IMR-90 (cell line): ENCODE results near the gene CTTN. TPM values are rescaled to one million over a fixed set of nuclear protein-coding genes. Genes with fewer than 3 reads are reported as not detected.

Experiments
- ATAC-seq: fragments of 200-7000 bp; cut with Tn5 transposase; 2 replicates; pipeline ENCODE4 v1.9.1; 2020; ENCODE audit warnings: low read depth, mild to moderate bottlenecking, moderate library complexity
- BruUV-seq: library from RNA; stranded (reverse); fragments of 400-500 nt; replicated peaks from 2 replicates; lab custom pipeline; 2021; lab: Mats Ljungman, UMichigan
- CTCF ChIA-PET: fragments of 300-600 bp; formaldehyde crosslinking; extraction: SDS; loops from one replicate; lab custom pipeline; 2021; ENCODE audit warnings: antibody characterized with exemption; lab: Yijun Ruan, JAX
- POLR2A ChIA-PET: fragments of 300-600 bp; sonication (Branson Sonifier 250); formaldehyde crosslinking; loops from one replicate; lab custom pipeline; 2022; ENCODE audit warnings: antibody characterized with exemption; ENCODE audit not compliant: unreplicated experiment; lab: Charles Lee
- DNase-seq: peaks from one replicate; pipeline ENCODE4 v3.0.0; 2013
- H2AFZ ChIP-seq: replicated peaks from 2 replicates; pipeline ENCODE3; 2013; ENCODE audit warnings: low read length, mild to moderate bottlenecking; ENCODE audit not compliant: poor library complexity
- H2AK5ac ChIP-seq: 2 replicates; pipeline ENCODE4 v1.6.1; 2013; ENCODE audit warnings: low read depth, low read length, inconsistent platforms
- H2AK9ac ChIP-seq: replicated peaks from 2 replicates; pipeline ENCODE3; 2013; ENCODE audit warnings: mild to moderate bottlenecking, low read depth, low read length, moderate library complexity; ENCODE audit not compliant: poor library complexity
- H2BK120ac ChIP-seq: 2 replicates; pipeline ENCODE4 v1.6.1; 2013; ENCODE audit warnings: low read depth, low read length, inconsistent platforms
- H2BK15ac ChIP-seq: 3 replicates; pipeline ENCODE4 v1.6.1; 2013; ENCODE audit warnings: low read depth, low read length, inconsistent platforms
- H2BK20ac ChIP-seq: 2 replicates; pipeline ENCODE4 v1.6.1; 2013; ENCODE audit warnings: low read depth, mild to moderate bottlenecking, inconsistent platforms, low read length, moderate library complexity
- H2BK5ac ChIP-seq: 2 replicates; pipeline ENCODE4 v1.6.1; 2013; ENCODE audit warnings: mild to moderate bottlenecking, low read depth, low read length, inconsistent platforms; ENCODE audit not compliant: poor library complexity, severe bottlenecking
- H3K14ac ChIP-seq: replicated peaks from 2 replicates; pipeline ENCODE4 v1.6.1; 2013; ENCODE audit warnings: low read depth, low read length, inconsistent platforms
- H3K18ac ChIP-seq: 2 replicates; pipeline ENCODE4 v1.6.1; 2013; ENCODE audit warnings: low read depth, low read length, control low read depth
- H3K23ac ChIP-seq: 2 replicates; pipeline ENCODE4 v1.6.1; 2013; ENCODE audit warnings: low read depth, low read length, inconsistent platforms
- H3K27ac ChIP-seq: 2 replicates; pipeline ENCODE4 v1.5.1; 2013; ENCODE audit warnings: mild to moderate bottlenecking, control low read depth, low read length; ENCODE audit not compliant: insufficient read depth
- H3K27me3 ChIP-seq: 2 replicates; pipeline ENCODE4 v1.6.1; 2013; ENCODE audit warnings: low read length; ENCODE audit not compliant: control insufficient read depth, insufficient read depth
- H3K36me3 ChIP-seq: 2 replicates; pipeline ENCODE4 v1.6.1; 2013; ENCODE audit warnings: low read length, mixed read lengths; ENCODE audit not compliant: control insufficient read depth, insufficient read depth
- H3K4ac ChIP-seq: 2 replicates; pipeline ENCODE4 v1.6.1; 2013; ENCODE audit warnings: low read depth, low read length, inconsistent platforms
- H3K4me1 ChIP-seq: 2 replicates; pipeline ENCODE4 v1.6.1; 2013; ENCODE audit warnings: low read length, mixed read lengths; ENCODE audit not compliant: control insufficient read depth, insufficient read depth
- H3K4me2 ChIP-seq: 2 replicates; pipeline ENCODE4 v1.6.1; 2013; ENCODE audit warnings: low read depth, mild to moderate bottlenecking, control low read depth, low read length, moderate library complexity
- H3K4me3 ChIP-seq: 2 replicates; pipeline ENCODE4 v1.5.1; 2013; ENCODE audit warnings: low read depth, mild to moderate bottlenecking, control low read depth, low read length, moderate library complexity; ENCODE audit not compliant: insufficient read depth
- H3K56ac ChIP-seq: 2 replicates; pipeline ENCODE4 v1.6.1; 2013; ENCODE audit warnings: low read length, inconsistent platforms; ENCODE audit not compliant: insufficient read depth; ENCODE audit errors: extremely low read depth
- H3K79me1 ChIP-seq, 2 experiments: 2 replicates each; pipeline ENCODE4 v1.6.1; 2013; ENCODE audit warnings: low read length in 2 of 2, inconsistent platforms in 1 of 2, low read depth in 1 of 2
- H3K9ac ChIP-seq: 2 replicates; pipeline ENCODE4 v1.6.1; 2013; ENCODE audit warnings: low read depth, low read length, control low read depth
- H3K9me1 ChIP-seq: 2 replicates; pipeline ENCODE4 v1.6.1; 2013; ENCODE audit warnings: low read length, inconsistent platforms; ENCODE audit not compliant: insufficient read depth
- H3K9me3 ChIP-seq: 2 replicates; pipeline ENCODE4 v1.6.1; 2013; ENCODE audit warnings: low read length; ENCODE audit not compliant: control insufficient read depth, insufficient read depth
- H4K20me1 ChIP-seq: 2 replicates; pipeline ENCODE4 v1.6.1; 2013; ENCODE audit warnings: low read length, inconsistent platforms; ENCODE audit not compliant: insufficient read depth
- H4K5ac ChIP-seq: 2 replicates; pipeline ENCODE4 v1.6.1; 2013; ENCODE audit warnings: mild to moderate bottlenecking, low read depth, low read length, control low read depth
- H4K8ac ChIP-seq, 2 experiments: 2 replicates each; pipeline ENCODE4 v1.6.1; 2013; ENCODE audit warnings: low read depth in 2 of 2, low read length in 2 of 2, control low read depth in 1 of 2, inconsistent platforms in 1 of 2
- H4K91ac ChIP-seq: 2 replicates; pipeline ENCODE4 v1.6.1; 2013; ENCODE audit warnings: low read depth, low read length, inconsistent platforms; ENCODE audit not compliant: insufficient read depth
- BHLHE40 ChIP-seq: fragments of 150-350 bp; IDR thresholded peaks from 2 replicates; pipeline ENCODE4 v1.6.1; 2016; ENCODE audit warnings: mild to moderate bottlenecking, low read depth, low read length
- CEBPB ChIP-seq: IDR thresholded peaks from 2 replicates; pipeline ENCODE4 v1.6.1; 2012; ENCODE audit warnings: low read depth, low read length, improper control_type of control experiment
- CHD1 ChIP-seq: IDR thresholded peaks from 2 replicates; pipeline ENCODE4 v1.6.1; 2012; ENCODE audit warnings: low read depth, low read length, improper control_type of control experiment
- FOS ChIP-seq: fragments of 150-350 bp; IDR thresholded peaks from 2 replicates; pipeline ENCODE4 v1.6.1; 2016; ENCODE audit warnings: low read depth, low read length
- MAFK ChIP-seq: IDR thresholded peaks from 2 replicates; pipeline ENCODE4 v1.6.1; 2012; ENCODE audit warnings: low read depth, low read length, improper control_type of control experiment
- MAZ ChIP-seq: IDR thresholded peaks from 2 replicates; pipeline ENCODE4 v1.6.1; 2012; ENCODE audit warnings: low read depth, mild to moderate bottlenecking, low read length, improper control_type of control experiment, moderate library complexity, borderline replicate concordance
- MXI1 ChIP-seq: IDR thresholded peaks from 2 replicates; pipeline ENCODE4 v1.6.1; 2012; ENCODE audit warnings: low read depth, mild to moderate bottlenecking, low read length, moderate library complexity, borderline replicate concordance
- NFE2L2 ChIP-seq: fragments of 150-350 bp; IDR thresholded peaks from 2 replicates; pipeline ENCODE4 v1.6.1; 2016; ENCODE audit warnings: low read depth, mild to moderate bottlenecking, low read length
- POLR2A ChIP-seq: IDR thresholded peaks from 2 replicates; pipeline ENCODE4 v1.6.1; 2012; ENCODE audit warnings: mild to moderate bottlenecking, low read depth, low read length
- RAD21 ChIP-seq: IDR thresholded peaks from 2 replicates; pipeline ENCODE4 v1.6.1; 2012; ENCODE audit warnings: low read length, improper control_type of control experiment
- RCOR1 ChIP-seq: IDR thresholded peaks from 2 replicates; pipeline ENCODE4 v1.6.1; 2012; ENCODE audit warnings: mild to moderate bottlenecking, low read length, improper control_type of control experiment; ENCODE audit not compliant: insufficient replicate concordance
- RFX5 ChIP-seq: IDR thresholded peaks from 2 replicates; pipeline ENCODE4 v1.8.0; 2012; ENCODE audit warnings: low read depth, mild to moderate bottlenecking, low read length, moderate library complexity
- SMC3 ChIP-seq: fragments of 150-350 bp; IDR thresholded peaks from 2 replicates; pipeline ENCODE4 v1.6.1; 2016; ENCODE audit warnings: low read depth, mild to moderate bottlenecking, antibody characterized with exemption, low read length, moderate library complexity
- WGBS, 2 experiments: methylation state at CpG; one replicate each; pipeline versions ENCODE4 v1.1.5 to v1.1.7; 2013; ENCODE audit warnings: missing lambda C conversion rate in 2 of 2; ENCODE audit not compliant: insufficient read length in 1 of 2; ENCODE audit errors: extremely low coverage in 2 of 2; 5-methylcytosine and 5-hydroxymethylcytosine counted together
- dilution Hi-C: fragments of 300-500 bp; cut with HindIII; formaldehyde crosslinking; loops from one replicate; pipeline ENCODE4 v1.14.3; 2018; ENCODE audit warnings: low sequenced_read_pairs; ENCODE audit not compliant: unreplicated experiment
- in situ Hi-C: fragments of 300-500 bp; cut with MboI; formaldehyde crosslinking; loops from 3 replicates; pipeline ENCODE4 v1.14.3; 2019; ENCODE audit warnings: low sequenced_read_pairs, inconsistent platforms, mixed read lengths
- intact Hi-C: fragments of 100-400 bp; cut with micrococcal nuclease; formaldehyde crosslinking; loops from 2 replicates; pipeline ENCODE4 v1.10.0; 2022
- polyA plus RNA-seq, 3 experiments: library from polyadenylated mRNA; depleted of rRNA; stranded (reverse); fragments of >200 nt; gene quantifications; 2 replicates each; pipeline ENCODE4 v1.2.3, GENCODE V29; 2012; ENCODE audit warnings: low replicate concordance in 1 of 3
- total RNA-seq: library from RNA; depleted of rRNA; stranded (reverse); fragments of >200 nt; gene quantifications from 2 replicates; pipeline ENCODE4 v1.2.3, GENCODE V29; 2012
- TF ChIP-seq, protein P1 (sequence below): fragments of 150-350 bp; IDR thresholded peaks from 2 replicates; pipeline ENCODE4 v1.6.1; 2017; ENCODE audit warnings: mild to moderate bottlenecking, antibody characterized with exemption, low read length, low read depth
- TF ChIP-seq, protein P2 (sequence below): fragments of 150-350 bp; IDR thresholded peaks from 2 replicates; pipeline ENCODE4 v1.6.1; 2016; ENCODE audit warnings: low read depth, mild to moderate bottlenecking, low read length, moderate library complexity, borderline replicate concordance
- TF ChIP-seq, protein P3 (sequence below): conservative IDR thresholded peaks from 2 replicates; pipeline ENCODE4 v1.5.1; 2012; ENCODE audit warnings: mild to moderate bottlenecking, low read depth, low read length, improper control_type of control experiment

CTTN gene
- total and polyA plus RNA-seq, 2 of the 4 experiments (the other 2 are of a cell fraction), result 287 to 296 TPM

DNA sequence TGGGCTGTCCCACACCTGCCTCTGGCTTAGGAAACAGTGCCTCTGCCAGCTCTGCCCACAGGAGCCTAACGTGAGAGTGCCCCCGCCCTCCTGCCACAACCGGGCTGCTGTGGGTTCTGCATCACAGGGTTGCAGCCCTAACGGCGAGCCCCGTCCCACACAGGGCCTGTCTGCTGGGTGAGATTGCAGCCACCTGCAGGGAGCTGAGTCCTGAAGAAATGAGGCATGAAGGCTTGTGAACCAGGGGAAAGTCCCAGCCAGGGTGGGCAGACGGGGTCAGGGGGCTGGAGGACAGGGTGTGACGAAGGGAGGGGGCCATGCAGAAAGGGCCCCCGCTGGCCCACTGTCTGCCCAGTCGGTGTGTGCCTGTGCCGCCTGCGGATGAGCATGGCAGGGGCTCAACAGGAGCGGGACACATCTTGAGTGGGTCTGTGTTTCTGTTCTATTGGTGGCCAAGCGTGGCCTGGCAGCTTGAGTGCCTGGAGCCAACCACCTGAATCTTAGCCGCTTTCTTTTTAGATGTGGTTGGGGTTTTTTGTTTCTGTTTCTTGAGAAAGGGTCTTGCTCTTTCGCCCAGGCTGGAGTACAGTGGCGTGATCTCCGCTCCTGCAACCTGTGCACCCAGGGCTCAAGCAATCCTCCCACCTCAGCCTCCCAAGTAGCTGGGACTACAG, 38.9 kb downstream of the CTTN start:
- Histone ChIP-seq H3K9me1 (0 out of 2 replicates have a peak, but pooled peaks cover 2% of the 10 kb centered on the region), H2BK120ac (no peak overlapping the region), H2AK9ac (no peak overlapping the region), H3K4ac (no peak overlapping the region), H4K91ac (no peak overlapping the region), H2BK20ac (no peak overlapping the region), H3K14ac (no peak overlapping the region), H3K4me3 (no peak overlapping the region), H3K56ac (no peak overlapping the region), H3K18ac (no peak overlapping the region), H2BK5ac (no peak overlapping the region), H3K9me3 (no peaks in the 10 kb centered on the region), H3K23ac (no peak overlapping the region), H3K4me2 (no peak overlapping the region), H3K4me1 (no peaks in the 10 kb centered on the region), H4K20me1 (peaks cover 46% of the 10 kb centered on the region), H3K27ac (no peak overlapping the region), H3K36me3 (peaks cover 60% of the 10 kb centered on the region), H3K9ac (no peak overlapping the region), H3K79me1 (peaks cover 6 to 22% of the 10 kb centered on the region in 2 experiments; a peak in 3 of 4 replicates), H4K8ac (no peak overlapping the region), H2AFZ (no peak overlapping the region), H3K27me3 (no peaks in the 10 kb centered on the region), H2BK15ac (no peak overlapping the region), H2AK5ac (no peak overlapping the region), H4K5ac (no peak overlapping the region)
- in situ Hi-C loops (no loop called here), dilution Hi-C loops (no loop called here), intact Hi-C loops (no loop called here)
- ChIA-PET POLR2A (no interaction called here), CTCF (no interaction called here)
- ATAC-seq, result no peak
- no TSS peak for BruUV-seq
- TF ChIP-seq NFE2L2 (no peak), MAZ (no peak), POLR2A (no peak), CEBPB (no peak), MXI1 (no peak), RAD21 (no peak), FOS (no peak), RFX5 (no peak), SMC3 (no peak), BHLHE40 (no peak), MAFK (no peak), CHD1 (no peak), RCOR1 (no peak)
- TF ChIP-seq, protein P1, sequence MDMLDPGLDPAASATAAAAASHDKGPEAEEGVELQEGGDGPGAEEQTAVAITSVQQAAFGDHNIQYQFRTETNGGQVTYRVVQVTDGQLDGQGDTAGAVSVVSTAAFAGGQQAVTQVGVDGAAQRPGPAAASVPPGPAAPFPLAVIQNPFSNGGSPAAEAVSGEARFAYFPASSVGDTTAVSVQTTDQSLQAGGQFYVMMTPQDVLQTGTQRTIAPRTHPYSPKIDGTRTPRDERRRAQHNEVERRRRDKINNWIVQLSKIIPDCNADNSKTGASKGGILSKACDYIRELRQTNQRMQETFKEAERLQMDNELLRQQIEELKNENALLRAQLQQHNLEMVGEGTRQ, result no peak
- TF ChIP-seq, protein P2, sequence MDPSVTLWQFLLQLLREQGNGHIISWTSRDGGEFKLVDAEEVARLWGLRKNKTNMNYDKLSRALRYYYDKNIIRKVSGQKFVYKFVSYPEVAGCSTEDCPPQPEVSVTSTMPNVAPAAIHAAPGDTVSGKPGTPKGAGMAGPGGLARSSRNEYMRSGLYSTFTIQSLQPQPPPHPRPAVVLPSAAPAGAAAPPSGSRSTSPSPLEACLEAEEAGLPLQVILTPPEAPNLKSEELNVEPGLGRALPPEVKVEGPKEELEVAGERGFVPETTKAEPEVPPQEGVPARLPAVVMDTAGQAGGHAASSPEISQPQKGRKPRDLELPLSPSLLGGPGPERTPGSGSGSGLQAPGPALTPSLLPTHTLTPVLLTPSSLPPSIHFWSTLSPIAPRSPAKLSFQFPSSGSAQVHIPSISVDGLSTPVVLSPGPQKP, result no peak
- TF ChIP-seq, protein P3, sequence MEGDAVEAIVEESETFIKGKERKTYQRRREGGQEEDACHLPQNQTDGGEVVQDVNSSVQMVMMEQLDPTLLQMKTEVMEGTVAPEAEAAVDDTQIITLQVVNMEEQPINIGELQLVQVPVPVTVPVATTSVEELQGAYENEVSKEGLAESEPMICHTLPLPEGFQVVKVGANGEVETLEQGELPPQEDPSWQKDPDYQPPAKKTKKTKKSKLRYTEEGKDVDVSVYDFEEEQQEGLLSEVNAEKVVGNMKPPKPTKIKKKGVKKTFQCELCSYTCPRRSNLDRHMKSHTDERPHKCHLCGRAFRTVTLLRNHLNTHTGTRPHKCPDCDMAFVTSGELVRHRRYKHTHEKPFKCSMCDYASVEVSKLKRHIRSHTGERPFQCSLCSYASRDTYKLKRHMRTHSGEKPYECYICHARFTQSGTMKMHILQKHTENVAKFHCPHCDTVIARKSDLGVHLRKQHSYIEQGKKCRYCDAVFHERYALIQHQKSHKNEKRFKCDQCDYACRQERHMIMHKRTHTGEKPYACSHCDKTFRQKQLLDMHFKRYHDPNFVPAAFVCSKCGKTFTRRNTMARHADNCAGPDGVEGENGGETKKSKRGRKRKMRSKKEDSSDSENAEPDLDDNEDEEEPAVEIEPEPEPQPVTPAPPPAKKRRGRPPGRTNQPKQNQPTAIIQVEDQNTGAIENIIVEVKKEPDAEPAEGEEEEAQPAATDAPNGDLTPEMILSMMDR, result no peak
- 100% methylated on average over 4 of the region's 18 CpGs; no CpG with 5 or more reads in 1 of the 2 experiments for WGBS, 2 experiments
- DNase-seq, result no peak
